Stomach (tissue), 4 donors: ENCODE measurements around the gene PSG1.
"Not testable (repeated sequence)": the region's sequence is repeated elsewhere in the genome, so short reads cannot be mapped to it uniquely, and the experiment has no call there.

Source experiments
- POLR2A ChIP-seq, 4 donors: fragments of 450-650 bp; IDR thresholded peaks; one replicate each; pipeline ENCODE4 v1.6.1; 2016; ENCODE audit warnings: antibody characterized with exemption in 4 of 4, control low read depth in 2 of 4, mild to moderate bottlenecking in 1 of 4, moderate library complexity in 1 of 4
- TF ChIP-seq, protein P1 (sequence below), 7 experiments: fragments of 450-650 bp in 4 of 7; fragments of 200-600 bp in 3 of 7; sonication (generic) in 3 of 7; IDR thresholded peaks; one replicate each; pipeline ENCODE4 v1.5.1; 2016 to 2019; ENCODE audit warnings: antibody characterized with exemption in 7 of 7, control low read depth in 2 of 7, mild to moderate bottlenecking in 1 of 7

DNA sequence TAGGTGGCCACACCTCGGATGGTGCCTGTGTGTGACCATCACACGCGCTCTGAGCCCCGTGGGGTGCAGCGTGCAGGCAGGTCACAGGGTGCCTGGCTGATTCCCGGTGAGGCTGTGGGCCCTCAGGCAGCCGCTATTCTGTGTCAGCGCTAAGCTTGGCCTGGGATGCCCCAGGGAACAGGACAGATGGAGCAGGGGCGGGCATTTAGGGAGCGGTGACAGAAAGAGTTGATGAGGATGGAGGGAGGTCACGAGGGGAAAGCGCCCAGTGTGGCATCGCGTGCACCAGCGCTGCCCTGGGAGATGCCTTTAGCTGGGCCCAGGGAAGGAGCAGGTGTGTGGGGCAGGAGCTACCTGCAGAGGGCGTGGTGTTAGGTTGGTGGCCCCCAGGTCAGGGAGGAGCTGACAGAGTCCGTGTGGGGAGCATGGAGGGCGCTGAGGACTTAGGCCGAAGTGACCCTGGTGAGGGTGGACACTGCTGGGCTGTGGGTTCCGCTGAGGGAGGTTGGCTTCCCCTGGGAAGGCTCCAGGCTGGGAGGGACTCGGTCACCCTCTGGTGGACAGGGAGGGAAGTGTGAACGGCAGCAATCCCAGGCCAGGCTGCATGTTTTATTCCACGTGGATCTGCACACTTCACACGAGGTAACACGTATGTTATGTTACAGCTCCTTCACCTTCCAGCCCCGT lies 39.7 kb upstream of the PSG1 start:
- TF ChIP-seq, protein P1, sequence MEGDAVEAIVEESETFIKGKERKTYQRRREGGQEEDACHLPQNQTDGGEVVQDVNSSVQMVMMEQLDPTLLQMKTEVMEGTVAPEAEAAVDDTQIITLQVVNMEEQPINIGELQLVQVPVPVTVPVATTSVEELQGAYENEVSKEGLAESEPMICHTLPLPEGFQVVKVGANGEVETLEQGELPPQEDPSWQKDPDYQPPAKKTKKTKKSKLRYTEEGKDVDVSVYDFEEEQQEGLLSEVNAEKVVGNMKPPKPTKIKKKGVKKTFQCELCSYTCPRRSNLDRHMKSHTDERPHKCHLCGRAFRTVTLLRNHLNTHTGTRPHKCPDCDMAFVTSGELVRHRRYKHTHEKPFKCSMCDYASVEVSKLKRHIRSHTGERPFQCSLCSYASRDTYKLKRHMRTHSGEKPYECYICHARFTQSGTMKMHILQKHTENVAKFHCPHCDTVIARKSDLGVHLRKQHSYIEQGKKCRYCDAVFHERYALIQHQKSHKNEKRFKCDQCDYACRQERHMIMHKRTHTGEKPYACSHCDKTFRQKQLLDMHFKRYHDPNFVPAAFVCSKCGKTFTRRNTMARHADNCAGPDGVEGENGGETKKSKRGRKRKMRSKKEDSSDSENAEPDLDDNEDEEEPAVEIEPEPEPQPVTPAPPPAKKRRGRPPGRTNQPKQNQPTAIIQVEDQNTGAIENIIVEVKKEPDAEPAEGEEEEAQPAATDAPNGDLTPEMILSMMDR (IDR thresholded peaks at IDR 0.05), result not testable (repeated sequence)
- TF ChIP-seq POLR2A (IDR thresholded peaks at IDR 0.05), result not testable (repeated sequence)
